GM04503 (cell line): ENCODE measurements around the gene HDGFL2.

Experiments used
- DNase-seq: peaks from one replicate; pipeline ENCODE4 v3.0.0-alpha.2; 2012; ENCODE audit warnings: low read depth

The HDGFL2 gene

GRCh38 chr19:4499855-4500254 lies 27.8 kb downstream of the HDGFL2 start:
- DNase-seq, result no peak

GRCh38 chr19:4500841-4501591 lies 28.9 kb downstream of the HDGFL2 start:
- no peak for DNase-seq

GRCh38 chr19:4501691-4502090 lies 29.6 kb downstream of the HDGFL2 start:
- DNase-seq, result no peak

- DNase-seq, result no peak
Observed at GRCh38 chr19:4502282-4503131, 30.4 kb downstream of the HDGFL2 start.

GRCh38 chr19:4503132-4503824 lies 31.2 kb downstream of the HDGFL2 start:
- no peak for DNase-seq

GRCh38 chr19:4503825-4504170 lies 31.7 kb downstream of the HDGFL2 start:
- DNase-seq, result no peak

GRCh38 chr19:4504297-4504701 lies 32.2 kb downstream of the HDGFL2 start:
- DNase-seq, result no peak

GRCh38 chr19:4504891-4505569 lies 32.9 kb downstream of the HDGFL2 start:
- no peak for DNase-seq

- no peak for DNase-seq
Observed at GRCh38 chr19:4505570-4506448, 33.7 kb downstream of the HDGFL2 start.

GRCh38 chr19:4506449-4507149 lies 34.5 kb downstream of the HDGFL2 start:
- DNase-seq, result no peak

- no peak for DNase-seq
Observed at GRCh38 chr19:4507150-4507452, 35.0 kb downstream of the HDGFL2 start.

GRCh38 chr19:4507804-4508203 lies 35.7 kb downstream of the HDGFL2 start:
- DNase-seq, result no peak

GRCh38 chr19:4508698-4509097 lies 36.6 kb downstream of the HDGFL2 start:
- DNase-seq, result no peak

- DNase-seq, result no peak
Observed at GRCh38 chr19:4510435-4511255, 38.5 kb downstream of the HDGFL2 start.

- DNase-seq, result no peak
Observed at GRCh38 chr19:4511300-4512054, 39.4 kb downstream of the HDGFL2 start.

- no peak for DNase-seq
Observed at GRCh38 chr19:4512070-4512469, 40.0 kb downstream of the HDGFL2 start.

GRCh38 chr19:4513248-4513647 lies 41.2 kb downstream of the HDGFL2 start:
- DNase-seq, result no peak

- no peak for DNase-seq
Observed at GRCh38 chr19:4515732-4516131, 43.6 kb downstream of the HDGFL2 start.
